DOHH2 (cell line): ENCODE results near the gene PSME3.
"Not testable (repeated sequence)": the region's sequence is repeated elsewhere in the genome, so short reads cannot be mapped to it uniquely, and the experiment has no call there.

ENCODE experiments used
- EZH2phosphoT487 ChIP-seq: fragments of 200-600 bp; sonication (generic); IDR thresholded peaks from 2 replicates; pipeline ENCODE4 v1.6.1; 2017; ENCODE audit warnings: borderline replicate concordance, mild to moderate bottlenecking, antibody characterized with exemption, low read length, moderate library complexity, mixed read lengths
- TF ChIP-seq, protein P1 (sequence below): fragments of 200-600 bp; sonication (generic); IDR thresholded peaks from one replicate; pipeline ENCODE4 v1.5.1; 2014; ENCODE audit warnings: antibody characterized with exemption, mild to moderate bottlenecking, low read depth, low read length; ENCODE audit not compliant: poor library complexity, severe bottlenecking

DNA sequence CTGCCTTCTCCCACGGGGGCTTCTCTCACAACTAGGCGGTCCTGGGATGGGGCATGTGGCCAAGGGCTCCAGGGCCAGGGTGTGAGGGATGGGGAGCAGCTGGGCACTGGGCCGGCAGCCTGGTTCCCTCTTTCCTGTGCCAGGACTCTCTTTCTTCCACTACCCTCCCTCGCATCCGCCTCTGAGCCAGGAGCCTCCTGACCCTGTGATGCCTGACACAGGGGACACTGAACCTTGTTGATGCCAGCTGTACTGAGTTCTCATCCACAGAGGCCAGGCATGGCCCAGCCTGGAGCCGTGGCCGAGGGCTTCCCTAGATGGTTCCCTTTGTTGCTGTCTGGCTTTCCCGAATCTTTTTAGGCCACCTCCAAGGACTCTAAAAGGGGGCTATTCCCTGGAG, 23.3 kb downstream of the PSME3 start:
- not testable (repeated sequence) for TF ChIP-seq EZH2phosphoT487
- TF ChIP-seq, protein P1, sequence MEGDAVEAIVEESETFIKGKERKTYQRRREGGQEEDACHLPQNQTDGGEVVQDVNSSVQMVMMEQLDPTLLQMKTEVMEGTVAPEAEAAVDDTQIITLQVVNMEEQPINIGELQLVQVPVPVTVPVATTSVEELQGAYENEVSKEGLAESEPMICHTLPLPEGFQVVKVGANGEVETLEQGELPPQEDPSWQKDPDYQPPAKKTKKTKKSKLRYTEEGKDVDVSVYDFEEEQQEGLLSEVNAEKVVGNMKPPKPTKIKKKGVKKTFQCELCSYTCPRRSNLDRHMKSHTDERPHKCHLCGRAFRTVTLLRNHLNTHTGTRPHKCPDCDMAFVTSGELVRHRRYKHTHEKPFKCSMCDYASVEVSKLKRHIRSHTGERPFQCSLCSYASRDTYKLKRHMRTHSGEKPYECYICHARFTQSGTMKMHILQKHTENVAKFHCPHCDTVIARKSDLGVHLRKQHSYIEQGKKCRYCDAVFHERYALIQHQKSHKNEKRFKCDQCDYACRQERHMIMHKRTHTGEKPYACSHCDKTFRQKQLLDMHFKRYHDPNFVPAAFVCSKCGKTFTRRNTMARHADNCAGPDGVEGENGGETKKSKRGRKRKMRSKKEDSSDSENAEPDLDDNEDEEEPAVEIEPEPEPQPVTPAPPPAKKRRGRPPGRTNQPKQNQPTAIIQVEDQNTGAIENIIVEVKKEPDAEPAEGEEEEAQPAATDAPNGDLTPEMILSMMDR: not testable (repeated sequence)
